ENCODE measurements around the gene NOXA1. TPM values are rescaled to one million over a fixed set of nuclear protein-coding genes. Genes with fewer than 3 reads are reported as not detected.

NOXA1 gene
- polyA plus RNA-seq, 1 donor from 2014 or later, result 1.7 TPM

DNA sequence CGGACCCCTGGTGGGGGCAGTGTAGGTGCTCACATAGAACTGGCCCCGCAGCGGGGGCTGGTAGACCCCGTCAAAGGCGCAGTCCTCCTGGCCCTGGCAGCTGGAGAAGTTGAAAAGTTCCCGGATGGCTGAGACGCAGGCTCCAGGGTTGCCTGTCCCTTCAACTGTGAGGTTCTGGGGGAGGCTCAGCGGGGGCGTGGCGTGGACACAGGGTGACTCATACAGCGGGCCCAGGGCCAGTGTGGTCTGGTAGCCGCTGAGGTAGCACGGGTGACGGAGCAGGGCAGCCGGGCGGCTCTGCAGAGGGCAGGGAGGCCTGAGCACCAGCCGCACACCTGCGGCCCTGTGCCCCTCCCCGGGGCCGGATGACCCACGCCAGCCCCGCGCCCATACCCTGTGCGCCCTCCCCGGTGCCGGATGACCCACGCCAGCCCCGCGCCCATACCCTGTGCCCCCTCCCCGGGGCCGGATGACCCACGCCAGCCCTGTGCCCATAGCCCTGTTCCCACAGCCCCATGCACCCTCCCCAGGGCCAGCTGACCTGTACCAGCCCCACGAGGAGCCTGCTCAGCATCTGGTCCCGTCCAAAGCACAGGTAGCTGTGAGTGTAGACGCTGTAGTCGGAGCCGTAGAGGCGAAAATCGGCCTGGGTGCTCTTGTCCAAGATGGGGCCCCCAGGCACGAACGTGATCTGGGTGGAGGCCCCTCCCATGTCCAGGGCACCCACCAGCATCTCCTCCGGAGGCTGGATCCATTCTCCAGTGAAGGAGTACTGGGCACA is 13.0 kb downstream of the NOXA1 start:
- no peaks in the 10 kb centered on the region for H3K9me2 ChIP-seq (ENCODE audit: insufficient read depth, low read length)
- H2AFZ ChIP-seq (ENCODE audit: low read depth, low read length), result no peak overlapping the region
- H3K9ac ChIP-seq (ENCODE audit: low read length), result no peak overlapping the region
- no peaks in the 10 kb centered on the region for H4K20me1 ChIP-seq (ENCODE audit: insufficient read depth)
- no peak overlapping the region for H3K27ac ChIP-seq (ENCODE audit: low read length)
- no peaks in the 10 kb centered on the region for H3F3A ChIP-seq (ENCODE audit: insufficient read depth, low read length, poor library complexity, severe bottlenecking)
- H3K9me3 ChIP-seq (ENCODE audit: low read length), result no peaks in the 10 kb centered on the region
- no peak overlapping the region for H3K4me3 ChIP-seq (ENCODE audit: low read length)
- no peaks in the 10 kb centered on the region for H3K36me3 ChIP-seq (ENCODE audit: insufficient read depth, low read length)
- no peak overlapping the region for H3K4me2 ChIP-seq (ENCODE audit: low read length)
- peaks cover under 1% of the 10 kb centered on the region for H3K27me3 ChIP-seq (ENCODE audit: insufficient read depth, low read depth, low read length)
- TF ChIP-seq EZH2 (IDR thresholded peaks at IDR 0.05; ENCODE audit: borderline replicate concordance, insufficient read depth, low read length, poor library complexity, severe bottlenecking), result no peak
- no peak for TF ChIP-seq MXI1 (conservative IDR thresholded peaks at IDR 0.05; ENCODE audit: poor library complexity, severe bottlenecking)
- TF ChIP-seq EP300 (conservative IDR thresholded peaks at IDR 0.05; ENCODE audit: poor library complexity, severe bottlenecking), result no peak
- TF ChIP-seq CTCF (IDR thresholded peaks at IDR 0.05; ENCODE audit: poor library complexity, severe bottlenecking), result no peak
- TF ChIP-seq TAF1 (IDR thresholded peaks at IDR 0.05; ENCODE audit: low read depth), result no peak
- no peak for TF ChIP-seq POLR2AphosphoS5 (IDR thresholded peaks at IDR 0.05)
- TF ChIP-seq SMC3 (conservative IDR thresholded peaks at IDR 0.05; ENCODE audit: poor library complexity), result no peak
- TF ChIP-seq, protein P1, sequence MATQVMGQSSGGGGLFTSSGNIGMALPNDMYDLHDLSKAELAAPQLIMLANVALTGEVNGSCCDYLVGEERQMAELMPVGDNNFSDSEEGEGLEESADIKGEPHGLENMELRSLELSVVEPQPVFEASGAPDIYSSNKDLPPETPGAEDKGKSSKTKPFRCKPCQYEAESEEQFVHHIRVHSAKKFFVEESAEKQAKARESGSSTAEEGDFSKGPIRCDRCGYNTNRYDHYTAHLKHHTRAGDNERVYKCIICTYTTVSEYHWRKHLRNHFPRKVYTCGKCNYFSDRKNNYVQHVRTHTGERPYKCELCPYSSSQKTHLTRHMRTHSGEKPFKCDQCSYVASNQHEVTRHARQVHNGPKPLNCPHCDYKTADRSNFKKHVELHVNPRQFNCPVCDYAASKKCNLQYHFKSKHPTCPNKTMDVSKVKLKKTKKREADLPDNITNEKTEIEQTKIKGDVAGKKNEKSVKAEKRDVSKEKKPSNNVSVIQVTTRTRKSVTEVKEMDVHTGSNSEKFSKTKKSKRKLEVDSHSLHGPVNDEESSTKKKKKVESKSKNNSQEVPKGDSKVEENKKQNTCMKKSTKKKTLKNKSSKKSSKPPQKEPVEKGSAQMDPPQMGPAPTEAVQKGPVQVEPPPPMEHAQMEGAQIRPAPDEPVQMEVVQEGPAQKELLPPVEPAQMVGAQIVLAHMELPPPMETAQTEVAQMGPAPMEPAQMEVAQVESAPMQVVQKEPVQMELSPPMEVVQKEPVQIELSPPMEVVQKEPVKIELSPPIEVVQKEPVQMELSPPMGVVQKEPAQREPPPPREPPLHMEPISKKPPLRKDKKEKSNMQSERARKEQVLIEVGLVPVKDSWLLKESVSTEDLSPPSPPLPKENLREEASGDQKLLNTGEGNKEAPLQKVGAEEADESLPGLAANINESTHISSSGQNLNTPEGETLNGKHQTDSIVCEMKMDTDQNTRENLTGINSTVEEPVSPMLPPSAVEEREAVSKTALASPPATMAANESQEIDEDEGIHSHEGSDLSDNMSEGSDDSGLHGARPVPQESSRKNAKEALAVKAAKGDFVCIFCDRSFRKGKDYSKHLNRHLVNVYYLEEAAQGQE (IDR thresholded peaks at IDR 0.05; ENCODE audit: borderline replicate concordance), result no peak
- TF ChIP-seq RAD21 (conservative IDR thresholded peaks at IDR 0.05), result no peak
- H3K79me2 ChIP-seq (replicated peaks; ENCODE audit: insufficient read depth, low read length), result no peaks in the 10 kb centered on the region

GRCh38 chr9:137436761-137437600 is 13.8 kb downstream of the NOXA1 start:
- Histone ChIP-seq H3K36me3 (ENCODE audit: insufficient read depth, low read length) (no peaks in the 10 kb centered on the region), H3K79me2 (replicated peaks; ENCODE audit: insufficient read depth, low read length) (no peaks in the 10 kb centered on the region), H3F3A (ENCODE audit: insufficient read depth, low read length, poor library complexity, severe bottlenecking) (no peaks in the 10 kb centered on the region), H3K4me3 (ENCODE audit: low read length) (no peak overlapping the region), H3K9ac (ENCODE audit: low read length) (no peak overlapping the region), H3K9me3 (ENCODE audit: low read length) (no peaks in the 10 kb centered on the region), H4K20me1 (ENCODE audit: insufficient read depth) (no peaks in the 10 kb centered on the region), H3K27ac (ENCODE audit: low read length) (no peak overlapping the region), H3K27me3 (ENCODE audit: insufficient read depth, low read depth, low read length) (peaks cover 6% of the 10 kb centered on the region), H3K9me2 (ENCODE audit: insufficient read depth, low read length) (no peaks in the 10 kb centered on the region), H3K4me2 (ENCODE audit: low read length) (no peak overlapping the region), H2AFZ (ENCODE audit: low read depth, low read length) (no peak overlapping the region)
- TF ChIP-seq RAD21 (conservative IDR thresholded peaks at IDR 0.05), result no peak
- TF ChIP-seq, protein P1 (IDR thresholded peaks at IDR 0.05; ENCODE audit: borderline replicate concordance), result no peak
- TF ChIP-seq TAF1 (IDR thresholded peaks at IDR 0.05; ENCODE audit: low read depth), result no peak
- TF ChIP-seq POLR2AphosphoS5 (IDR thresholded peaks at IDR 0.05), result no peak
- TF ChIP-seq SMC3 (conservative IDR thresholded peaks at IDR 0.05; ENCODE audit: poor library complexity), result no peak
- TF ChIP-seq EZH2 (IDR thresholded peaks at IDR 0.05; ENCODE audit: borderline replicate concordance, insufficient read depth, low read length, poor library complexity, severe bottlenecking), result no peak
- no peak for TF ChIP-seq CTCF (IDR thresholded peaks at IDR 0.05; ENCODE audit: poor library complexity, severe bottlenecking)
- no peak for TF ChIP-seq EP300 (conservative IDR thresholded peaks at IDR 0.05; ENCODE audit: poor library complexity, severe bottlenecking)
- TF ChIP-seq MXI1 (conservative IDR thresholded peaks at IDR 0.05; ENCODE audit: poor library complexity, severe bottlenecking), result no peak

All from neural cell (in vitro differentiated cells).